Measurements from ENCODE around the gene ANGPTL3. TPM values are rescaled to one million over a fixed set of nuclear protein-coding genes. Genes with fewer than 3 reads are reported as not detected.
"Not testable (repeated sequence)": the region's sequence is repeated elsewhere in the genome, so short reads cannot be mapped to it uniquely, and the experiment has no call there.

The ANGPTL3 gene
- total RNA-seq, 1 donor from 2014 or later, result not detected

- Histone ChIP-seq H3K36me3 (ENCODE audit: control insufficient read depth in 3 of 3, insufficient read depth in 3 of 3, low read length in 3 of 3) (no peaks in the 10 kb centered on the region), H3K27ac (ENCODE audit: low read depth, low read length) (no peak overlapping the region), H3K27me3 (ENCODE audit: control insufficient read depth in 3 of 3, insufficient read depth in 3 of 3, low read length in 3 of 3) (no peaks in the 10 kb centered on the region), H3K4me1 (ENCODE audit: control insufficient read depth in 3 of 3, insufficient read depth in 3 of 3, low read length in 3 of 3) (no peaks in the 10 kb centered on the region), H3K9me3 (ENCODE audit: control insufficient read depth in 3 of 3, low read length in 3 of 3) (no peaks in the 10 kb centered on the region), H3K9ac (ENCODE audit: low read depth in 1 of 3, low read length in 3 of 3) (no peak overlapping the region), H3K4me3 (ENCODE audit: low read length in 3 of 3) (no peak overlapping the region)
Measured at GRCh38 chr1:62590255-62590969, 6.9 kb upstream of the ANGPTL3 start.

DNA sequence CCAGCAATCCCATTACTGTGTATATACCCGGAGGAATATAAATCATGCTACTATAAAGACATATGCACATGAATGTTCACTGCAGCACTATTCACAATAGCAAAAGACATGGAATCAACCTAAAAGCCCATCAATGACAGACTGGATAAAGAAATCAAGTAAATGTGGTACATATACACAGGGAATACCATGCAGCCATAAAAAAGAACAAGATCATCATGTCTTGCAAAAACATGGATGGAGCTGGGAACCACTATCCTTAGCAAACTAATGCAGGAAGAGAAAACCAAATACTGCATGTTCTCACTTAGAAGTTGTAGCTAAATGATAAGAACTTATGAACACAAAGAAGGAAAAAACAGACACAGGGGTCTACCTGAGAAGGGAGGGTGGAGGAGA is 6.4 kb upstream of the ANGPTL3 start:
- H3K36me3 ChIP-seq (ENCODE audit: control insufficient read depth in 3 of 3, insufficient read depth in 3 of 3, low read length in 3 of 3), result no peaks in the 10 kb centered on the region
- no peak overlapping the region for H3K4me3 ChIP-seq (ENCODE audit: low read length in 3 of 3)
- H3K27ac ChIP-seq (ENCODE audit: low read depth, low read length), result no peak overlapping the region
- H3K9ac ChIP-seq (ENCODE audit: low read depth in 1 of 3, low read length in 3 of 3), result no peak overlapping the region
- H3K27me3 ChIP-seq (ENCODE audit: control insufficient read depth in 3 of 3, insufficient read depth in 3 of 3, low read length in 3 of 3), result no peaks in the 10 kb centered on the region
- no peaks in the 10 kb centered on the region for H3K9me3 ChIP-seq (ENCODE audit: control insufficient read depth in 3 of 3, low read length in 3 of 3)
- H3K4me1 ChIP-seq (ENCODE audit: control insufficient read depth in 3 of 3, insufficient read depth in 3 of 3, low read length in 3 of 3), result no peaks in the 10 kb centered on the region

DNA sequence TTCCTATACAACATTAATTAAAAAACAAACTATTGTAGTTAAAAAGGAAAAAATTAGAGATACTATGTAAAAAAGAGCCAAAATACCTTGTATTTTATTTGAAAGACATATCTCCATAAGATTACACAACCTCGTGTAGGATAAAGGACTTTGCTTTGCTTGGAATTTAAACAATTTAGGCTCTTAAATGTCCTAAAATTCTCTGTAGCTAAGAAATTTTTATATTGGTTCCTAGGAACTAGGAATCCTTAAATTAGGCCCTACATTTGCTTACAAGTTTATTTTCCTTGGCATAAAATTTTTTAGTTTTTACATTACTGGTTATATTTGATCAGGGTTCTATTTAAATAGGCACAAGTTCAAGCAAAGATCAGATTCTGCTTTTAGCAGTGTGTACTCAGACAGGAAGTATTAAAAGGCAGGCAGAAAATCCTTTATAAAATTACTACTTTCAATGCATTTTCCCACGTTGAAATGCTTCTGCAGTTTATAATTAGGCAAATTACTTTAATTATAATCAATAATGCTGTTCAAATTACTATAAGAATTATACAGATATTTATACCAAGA is 3.4 kb upstream of the ANGPTL3 start:
- no peak overlapping the region for H3K4me3 ChIP-seq (ENCODE audit: low read length in 3 of 3)
- no peaks in the 10 kb centered on the region for H3K36me3 ChIP-seq (ENCODE audit: control insufficient read depth in 3 of 3, insufficient read depth in 3 of 3, low read length in 3 of 3)
- no peaks in the 10 kb centered on the region for H3K27me3 ChIP-seq (ENCODE audit: control insufficient read depth in 3 of 3, insufficient read depth in 3 of 3, low read length in 3 of 3)
- no peaks in the 10 kb centered on the region for H3K4me1 ChIP-seq (ENCODE audit: control insufficient read depth in 3 of 3, insufficient read depth in 3 of 3, low read length in 3 of 3)
- no peak overlapping the region for H3K27ac ChIP-seq (ENCODE audit: low read depth, low read length)
- no peak overlapping the region for H3K9ac ChIP-seq (ENCODE audit: low read depth in 1 of 3, low read length in 3 of 3)
- no peaks in the 10 kb centered on the region for H3K9me3 ChIP-seq (ENCODE audit: control insufficient read depth in 3 of 3, low read length in 3 of 3)

DNA sequence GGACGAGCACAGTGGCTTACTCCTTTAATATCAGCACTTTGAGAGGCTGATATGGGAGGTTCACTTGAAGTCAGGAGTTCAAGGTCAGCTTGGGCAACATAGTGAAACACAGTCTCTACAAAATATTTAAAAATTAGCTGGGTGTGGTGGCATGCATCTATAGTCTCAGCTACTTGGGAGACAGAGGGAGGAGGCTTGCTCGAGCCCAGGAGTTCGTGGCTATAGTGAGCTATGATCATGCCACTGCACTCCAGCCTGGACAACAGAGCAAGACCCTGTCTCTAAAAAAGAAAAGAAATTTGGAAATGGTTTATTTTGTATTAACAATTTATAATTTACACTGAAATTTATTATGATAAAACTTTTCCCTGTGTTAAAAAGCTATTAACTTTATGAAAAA is 1.7 kb upstream of the ANGPTL3 start:
- H3K4me3 ChIP-seq (ENCODE audit: low read length in 3 of 3), result no peak overlapping the region

DNA sequence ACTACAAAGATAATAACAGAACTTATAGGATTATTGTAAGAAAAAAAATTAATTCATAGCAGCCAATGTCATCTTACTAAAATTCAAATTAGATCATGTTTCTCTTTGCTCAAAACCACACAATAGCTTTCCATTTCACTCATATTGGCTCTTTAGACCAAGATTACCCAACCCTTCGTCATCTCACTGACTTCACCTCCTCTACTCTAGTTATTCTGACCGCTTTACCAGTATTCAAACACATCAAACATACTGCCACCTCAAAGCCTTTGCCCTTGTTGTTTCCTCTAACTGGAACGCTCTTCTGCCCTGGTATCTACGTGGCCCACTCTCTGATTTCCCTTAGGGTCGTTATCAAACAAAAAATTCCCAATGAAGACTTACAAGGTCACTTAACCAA is 1.7 kb downstream of the ANGPTL3 start:
- Histone ChIP-seq H3K9ac (ENCODE audit: low read depth in 1 of 3, low read length in 3 of 3) (no peak overlapping the region), H3K9me3 (ENCODE audit: control insufficient read depth in 3 of 3, low read length in 3 of 3) (no peaks in the 10 kb centered on the region), H3K27ac (ENCODE audit: low read depth, low read length) (no peak overlapping the region), H3K4me3 (ENCODE audit: low read length in 3 of 3) (no peak overlapping the region), H3K4me1 (ENCODE audit: control insufficient read depth in 3 of 3, insufficient read depth in 3 of 3, low read length in 3 of 3) (no peaks in the 10 kb centered on the region), H3K27me3 (ENCODE audit: control insufficient read depth in 3 of 3, insufficient read depth in 3 of 3, low read length in 3 of 3) (no peaks in the 10 kb centered on the region), H3K36me3 (ENCODE audit: control insufficient read depth in 3 of 3, insufficient read depth in 3 of 3, low read length in 3 of 3) (no peaks in the 10 kb centered on the region)

More for the DNA sequence above, 1.7 kb upstream of the ANGPTL3 start:
- no peak overlapping the region for H3K9ac ChIP-seq (ENCODE audit: low read depth in 1 of 3, low read length in 3 of 3)
- no peaks in the 10 kb centered on the region for H3K4me1 ChIP-seq (ENCODE audit: control insufficient read depth in 3 of 3, insufficient read depth in 3 of 3, low read length in 3 of 3)
- H3K27ac ChIP-seq (ENCODE audit: low read depth, low read length), result no peak overlapping the region
- no peaks in the 10 kb centered on the region for H3K9me3 ChIP-seq (ENCODE audit: control insufficient read depth in 3 of 3, low read length in 3 of 3)
- no peaks in the 10 kb centered on the region for H3K27me3 ChIP-seq (ENCODE audit: control insufficient read depth in 3 of 3, insufficient read depth in 3 of 3, low read length in 3 of 3)
- no peaks in the 10 kb centered on the region for H3K36me3 ChIP-seq (ENCODE audit: control insufficient read depth in 3 of 3, insufficient read depth in 3 of 3, low read length in 3 of 3)

- Histone ChIP-seq H3K9me3 (ENCODE audit: control insufficient read depth in 3 of 3, low read length in 3 of 3) (no peaks in the 10 kb centered on the region), H3K4me1 (ENCODE audit: control insufficient read depth in 3 of 3, insufficient read depth in 3 of 3, low read length in 3 of 3) (no peaks in the 10 kb centered on the region), H3K36me3 (ENCODE audit: control insufficient read depth in 3 of 3, insufficient read depth in 3 of 3, low read length in 3 of 3) (no peaks in the 10 kb centered on the region), H3K4me3 (ENCODE audit: low read length in 3 of 3) (no peak overlapping the region), H3K27ac (ENCODE audit: low read depth, low read length) (no peak overlapping the region), H3K27me3 (ENCODE audit: control insufficient read depth in 3 of 3, insufficient read depth in 3 of 3, low read length in 3 of 3) (no peaks in the 10 kb centered on the region), H3K9ac (ENCODE audit: low read depth in 1 of 3, low read length in 3 of 3) (no peak overlapping the region)
Measured at GRCh38 chr1:62601457-62601856, 4.1 kb downstream of the ANGPTL3 start.

- Histone ChIP-seq H3K4me1 (ENCODE audit: control insufficient read depth in 3 of 3, insufficient read depth in 3 of 3, low read length in 3 of 3) (no peaks in the 10 kb centered on the region), H3K9ac (ENCODE audit: low read depth in 1 of 3, low read length in 3 of 3) (no peak overlapping the region), H3K4me3 (ENCODE audit: low read length in 3 of 3) (no peak overlapping the region)
Measured at GRCh38 chr1:62608905-62609304, 11.6 kb downstream of the ANGPTL3 start.

DNA sequence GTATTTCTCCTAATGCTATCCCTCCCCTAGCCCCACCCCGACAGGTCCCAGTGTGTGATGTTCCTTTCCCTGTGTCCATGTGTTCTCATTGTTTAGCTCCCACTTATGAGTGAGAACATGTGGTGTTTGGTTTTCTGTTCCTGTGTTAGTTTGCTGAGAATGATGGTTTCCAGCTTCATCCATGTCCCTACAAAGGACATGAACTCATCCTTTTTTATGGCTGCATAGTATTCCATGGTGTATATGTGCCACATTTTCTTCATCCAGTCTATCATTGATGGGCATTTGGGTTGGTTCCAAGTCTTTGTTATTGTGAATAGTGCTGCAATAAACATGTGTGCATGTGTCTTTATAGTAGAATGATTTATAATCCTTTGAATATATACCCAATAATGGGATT is 13.3 kb downstream of the ANGPTL3 start:
- H3K4me1 ChIP-seq (ENCODE audit: control insufficient read depth in 3 of 3, insufficient read depth in 3 of 3, low read length in 3 of 3); H3K27ac ChIP-seq (ENCODE audit: low read depth, low read length); H3K4me3 ChIP-seq (ENCODE audit: low read length in 3 of 3); H3K36me3 ChIP-seq (ENCODE audit: control insufficient read depth in 3 of 3, insufficient read depth in 3 of 3, low read length in 3 of 3); H3K9ac ChIP-seq (ENCODE audit: low read depth in 1 of 3, low read length in 3 of 3); H3K9me3 ChIP-seq (ENCODE audit: control insufficient read depth in 3 of 3, low read length in 3 of 3); H3K27me3 ChIP-seq (ENCODE audit: control insufficient read depth in 3 of 3, insufficient read depth in 3 of 3, low read length in 3 of 3): not testable (repeated sequence)

More at GRCh38 chr1:62608905-62609304, 11.6 kb downstream of the ANGPTL3 start:
- H3K36me3 ChIP-seq (ENCODE audit: control insufficient read depth in 3 of 3, insufficient read depth in 3 of 3, low read length in 3 of 3), result no peaks in the 10 kb centered on the region
- no peak overlapping the region for H3K27ac ChIP-seq (ENCODE audit: low read depth, low read length)
- no peaks in the 10 kb centered on the region for H3K27me3 ChIP-seq (ENCODE audit: control insufficient read depth in 3 of 3, insufficient read depth in 3 of 3, low read length in 3 of 3)
- H3K9me3 ChIP-seq (ENCODE audit: control insufficient read depth in 3 of 3, low read length in 3 of 3), result no peaks in the 10 kb centered on the region

DNA sequence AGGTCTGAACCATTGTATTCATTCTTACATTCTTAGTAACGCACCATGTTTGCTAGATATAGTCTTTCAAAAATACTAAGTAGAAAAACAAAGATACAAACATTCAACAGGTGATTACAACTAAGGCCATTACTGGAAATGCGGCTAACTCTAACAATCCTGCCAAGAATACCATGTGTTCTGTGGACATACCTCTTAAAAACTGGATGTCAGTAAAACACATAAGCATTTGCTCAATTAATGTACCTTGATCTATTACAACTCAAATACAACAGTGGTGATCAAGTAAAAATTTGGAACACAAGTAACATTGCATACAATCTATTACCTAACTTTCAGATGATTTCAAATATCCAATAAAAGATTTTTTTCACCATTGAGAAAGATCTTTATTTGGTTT is 15.4 kb downstream of the ANGPTL3 start:
- no peaks in the 10 kb centered on the region for H3K36me3 ChIP-seq (ENCODE audit: control insufficient read depth in 3 of 3, insufficient read depth in 3 of 3, low read length in 3 of 3)
- H3K27ac ChIP-seq (ENCODE audit: low read depth, low read length), result no peak overlapping the region

DNA sequence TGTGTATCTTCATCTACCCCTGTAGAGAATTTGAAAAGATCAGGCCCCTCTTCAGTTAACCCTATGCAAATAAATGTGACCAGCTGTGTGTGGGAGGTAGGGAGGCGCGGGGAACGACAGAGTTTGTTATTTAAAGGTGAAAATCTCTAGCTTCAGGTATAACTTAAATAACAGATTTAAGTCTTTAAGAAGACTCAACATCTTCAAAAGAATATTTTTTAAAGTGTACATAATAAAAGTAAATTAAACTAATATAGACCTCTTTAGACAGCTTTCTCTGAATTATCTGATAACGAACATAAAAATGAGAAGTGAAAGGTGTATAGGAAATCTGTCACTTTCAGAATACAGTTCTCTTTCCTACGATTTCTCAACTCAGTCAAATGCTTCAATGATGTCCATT is 16.0 kb downstream of the ANGPTL3 start:
- Histone ChIP-seq H3K9me3 (ENCODE audit: control insufficient read depth in 3 of 3, low read length in 3 of 3) (no peaks in the 10 kb centered on the region), H3K9ac (ENCODE audit: low read depth in 1 of 3, low read length in 3 of 3) (no peak overlapping the region), H3K4me1 (ENCODE audit: control insufficient read depth in 3 of 3, insufficient read depth in 3 of 3, low read length in 3 of 3) (no peaks in the 10 kb centered on the region), H3K27ac (ENCODE audit: low read depth, low read length) (no peak overlapping the region), H3K4me3 (ENCODE audit: low read length in 3 of 3) (no peak overlapping the region), H3K36me3 (ENCODE audit: control insufficient read depth in 3 of 3, insufficient read depth in 3 of 3, low read length in 3 of 3) (no peaks in the 10 kb centered on the region), H3K27me3 (ENCODE audit: control insufficient read depth in 3 of 3, insufficient read depth in 3 of 3, low read length in 3 of 3) (no peaks in the 10 kb centered on the region)

More for the DNA sequence above, 15.4 kb downstream of the ANGPTL3 start:
- H3K27me3 ChIP-seq (ENCODE audit: control insufficient read depth in 3 of 3, insufficient read depth in 3 of 3, low read length in 3 of 3), result no peaks in the 10 kb centered on the region
- no peak overlapping the region for H3K9ac ChIP-seq (ENCODE audit: low read depth in 1 of 3, low read length in 3 of 3)
- no peaks in the 10 kb centered on the region for H3K9me3 ChIP-seq (ENCODE audit: control insufficient read depth in 3 of 3, low read length in 3 of 3)
- no peak overlapping the region for H3K4me3 ChIP-seq (ENCODE audit: low read length in 3 of 3)
- H3K4me1 ChIP-seq (ENCODE audit: control insufficient read depth in 3 of 3, insufficient read depth in 3 of 3, low read length in 3 of 3), result no peaks in the 10 kb centered on the region

All from skeletal muscle tissue (tissue), 4 donors.